Measurements from ENCODE around the gene SNTB2. TPM values are rescaled to one million over a fixed set of nuclear protein-coding genes. Genes with fewer than 3 reads are reported as not detected.
A peak's percentile ranks its signal among the peaks of the same experiment; 100 is the strongest.

Gene SNTB2
- total and polyA plus RNA-seq, 10 donors, result 1.9 to 48.5 (median 28.9) TPM

GRCh38 chr16:69201787-69202186, 14.8 kb downstream of the SNTB2 start:
- intact Hi-C loops (cut with DNase I; ENCODE audit: low total_unique reads), result no loop called here
- H3K9me3 ChIP-seq, result no peaks in the 10 kb centered on the region
- H3K36me3 ChIP-seq, result no peaks in the 10 kb centered on the region
- WGBS, 5 donors, result 72 to 85% (median 84%) methylated on average over 2 of the region's 2 CpGs
- no peaks in the 10 kb centered on the region for H3K27me3 ChIP-seq (replicated peaks in 1 of 7)
- no peak overlapping the region for H3K27ac ChIP-seq
- DNase-seq, result no peak
- H3K4me3 ChIP-seq, result no peak overlapping the region
- no peak for TF ChIP-seq POLR2A (IDR thresholded peaks at IDR 0.05)
- TF ChIP-seq CTCF (IDR thresholded peaks at IDR 0.05 in 8 of 11, conservative IDR thresholded peaks at IDR 0.05 in 3 of 11), result no peak
- no peak for TF ChIP-seq POLR2AphosphoS5 (IDR thresholded peaks at IDR 0.05)
- peaks cover 0 to 55% (median 13%) of the 10 kb centered on the region in 6 donors for H3K4me1 ChIP-seq

- Histone ChIP-seq H3K4me1 (peaks cover 0 to 51% (median 13%) of the 10 kb centered on the region in 6 donors), H3K36me3 (no peaks in the 10 kb centered on the region), H3K27me3 (replicated peaks in 1 of 7) (no peaks in the 10 kb centered on the region), H3K4me3 (no peak overlapping the region), H3K27ac (peak overlapping the region in 5 of 8 donors; percentile 1 to 61 (median 49)), H3K9me3 (no peaks in the 10 kb centered on the region)
- TF ChIP-seq POLR2AphosphoS5 (IDR thresholded peaks at IDR 0.05) (no peak), CTCF (IDR thresholded peaks at IDR 0.05 in 8 of 11, conservative IDR thresholded peaks at IDR 0.05 in 3 of 11) (no peak), POLR2A (IDR thresholded peaks at IDR 0.05) (no peak)
- intact Hi-C loops (cut with DNase I; ENCODE audit: low total_unique reads), result no loop called here
- no peak for DNase-seq
Observed at GRCh38 chr16:69204172-69204571, 17.2 kb downstream of the SNTB2 start.

- no peak for DNase-seq
- Histone ChIP-seq H3K36me3 (peaks cover 0 to 6% (median 0%) of the 10 kb centered on the region in 6 donors), H3K9me3 (no peaks in the 10 kb centered on the region), H3K4me3 (no peak overlapping the region), H3K27ac (no peak overlapping the region), H3K27me3 (replicated peaks in 1 of 7) (no peaks in the 10 kb centered on the region), H3K4me1 (peaks cover 0 to 13% (median 2%) of the 10 kb centered on the region in 6 donors)
- intact Hi-C loops (cut with DNase I; ENCODE audit: low total_unique reads), result no loop called here
- TF ChIP-seq CTCF (IDR thresholded peaks at IDR 0.05 in 8 of 11, conservative IDR thresholded peaks at IDR 0.05 in 3 of 11), result no peak
- no peak for TF ChIP-seq POLR2AphosphoS5 (IDR thresholded peaks at IDR 0.05)
- no peak for TF ChIP-seq POLR2A (IDR thresholded peaks at IDR 0.05)
- WGBS, 5 donors, result 87 to 98% (median 94%) methylated on average over 4 of the region's 4 CpGs
Observed at GRCh38 chr16:69209735-69210134, 22.8 kb downstream of the SNTB2 start.

GRCh38 chr16:69217433-69217832, 30.5 kb downstream of the SNTB2 start:
- Histone ChIP-seq H3K4me1 (peaks cover 0 to 18% (median 0%) of the 10 kb centered on the region in 6 donors), H3K36me3 (no peaks in the 10 kb centered on the region), H3K4me3 (no peak overlapping the region), H3K9me3 (no peaks in the 10 kb centered on the region), H3K27me3 (replicated peaks in 1 of 7) (no peaks in the 10 kb centered on the region), H3K27ac (no peak overlapping the region)
- intact Hi-C loops (cut with DNase I; ENCODE audit: low total_unique reads), result no loop called here
- TF ChIP-seq POLR2A (IDR thresholded peaks at IDR 0.05) (no peak), CTCF (IDR thresholded peaks at IDR 0.05 in 8 of 11, conservative IDR thresholded peaks at IDR 0.05 in 3 of 11) (no peak), POLR2AphosphoS5 (IDR thresholded peaks at IDR 0.05) (no peak)
- DNase-seq, result no peak
- 92 to 97% (median 97%) methylated on average over 1 of the region's 1 CpG for WGBS, 5 donors
